PC-9 (cell line): ENCODE results near the gene TMEM270. TPM values are rescaled to one million over a fixed set of nuclear protein-coding genes. Genes with fewer than 3 reads are reported as not detected.
"Not testable (repeated sequence)": the region's sequence is repeated elsewhere in the genome, so short reads cannot be mapped to it uniquely, and the experiment has no call there.

Experiments used
- BruUV-seq: library from RNA; stranded (reverse); fragments of 400-500 nt; replicated peaks from 2 replicates; lab custom pipeline; 2021; lab: Mats Ljungman, UMichigan
- CTCF ChIA-PET: fragments of 300-600 bp; sonication (Branson Sonifier 250); formaldehyde crosslinking; loops from one replicate; lab custom pipeline; 2022; ENCODE audit warnings: antibody characterized with exemption; lab: Charles Lee
- POLR2A ChIA-PET: fragments of 300-600 bp; sonication (Branson Sonifier 250); formaldehyde crosslinking; loops from one replicate; lab custom pipeline; 2022; ENCODE audit warnings: antibody characterized with exemption; ENCODE audit not compliant: unreplicated experiment; lab: Charles Lee
- DNase-seq, 2 experiments: peaks; one replicate each; pipeline versions ENCODE4 v3.0.0 to v3.0.0-alpha.2; 2015 to 2022; ENCODE audit warnings: mixed read lengths in 1 of 2
- H2AFZ ChIP-seq: fragments of 200-600 bp; sonication (generic); 2 replicates; pipeline ENCODE4 v1.8.1; 2017; ENCODE audit warnings: antibody characterized with exemption
- H3F3A ChIP-seq: fragments of 200-600 bp; sonication (generic); 2 replicates; pipeline ENCODE4 v1.8.1; 2017; ENCODE audit warnings: antibody characterized with exemption, mild to moderate bottlenecking, low read depth; ENCODE audit not compliant: insufficient read depth
- H3K27ac ChIP-seq: fragments of 200-600 bp; sonication (generic); 2 replicates; pipeline ENCODE4 v1.6.1; 2016; ENCODE audit warnings: mixed run types
- H3K27me3 ChIP-seq: fragments of 200-600 bp; sonication (generic); 2 replicates; pipeline ENCODE4 v1.6.1; 2016; ENCODE audit warnings: low read depth, mixed run types; ENCODE audit not compliant: insufficient read depth
- H3K36me3 ChIP-seq: fragments of 200-600 bp; sonication (generic); 2 replicates; pipeline ENCODE4 v1.6.1; 2016; ENCODE audit warnings: low read depth, mixed run types
- H3K4me1 ChIP-seq: fragments of 200-600 bp; sonication (generic); replicated peaks from 2 replicates; pipeline ENCODE4 v1.6.1; 2016; ENCODE audit warnings: mixed run types; ENCODE audit not compliant: insufficient read depth
- H3K4me2 ChIP-seq: fragments of 200-600 bp; sonication (generic); 2 replicates; pipeline ENCODE4 v1.6.1; 2017; ENCODE audit warnings: mixed run types
- H3K4me3 ChIP-seq: fragments of 200-600 bp; sonication (generic); 2 replicates; pipeline ENCODE4 v1.6.1; 2016; ENCODE audit warnings: mixed run types
- H3K79me2 ChIP-seq: fragments of 200-600 bp; sonication (generic); 2 replicates; pipeline ENCODE4 v1.6.1; 2017; ENCODE audit warnings: low read depth, mixed run types
- H3K9me2 ChIP-seq: fragments of 200-600 bp; sonication (generic); 2 replicates; pipeline ENCODE4 v1.8.1; 2017; ENCODE audit warnings: mild to moderate bottlenecking; ENCODE audit not compliant: insufficient read depth
- H3K9me3 ChIP-seq: fragments of 200-600 bp; sonication (generic); 2 replicates; pipeline ENCODE4 v1.8.1; 2016; ENCODE audit warnings: low read depth; ENCODE audit not compliant: insufficient read depth
- H4K20me1 ChIP-seq: fragments of 200-600 bp; sonication (generic); 2 replicates; pipeline ENCODE4 v1.8.1; 2017; ENCODE audit not compliant: insufficient read depth
- CTCF ChIP-seq: fragments of 200-600 bp; sonication (generic); conservative IDR thresholded peaks from 2 replicates; pipeline ENCODE4 v1.6.1; 2017; ENCODE audit warnings: mixed run types, antibody characterized with exemption, mild to moderate bottlenecking, moderate library complexity
- EZH2 ChIP-seq: fragments of 200-600 bp; sonication (generic); IDR thresholded peaks from 2 replicates; pipeline ENCODE4 v1.8.0; 2017; ENCODE audit warnings: antibody characterized with exemption, low read depth
- intact Hi-C: fragments of 100-400 bp; cut with micrococcal nuclease; formaldehyde crosslinking; loops from one replicate; pipeline ENCODE4 v1.10.0; 2022; ENCODE audit not compliant: unreplicated experiment
- total RNA-seq: library from RNA; stranded (reverse); gene quantifications from 2 replicates; pipeline ENCODE4 v1.2.3, GENCODE V29; 2021

Gene TMEM270
- total RNA-seq, 1 experiment from 2014 or later = 0.72 TPM

GRCh38 chr7:73834626-73835191 lies 26.2 kb upstream of the TMEM270 start:
- POLR2A ChIA-PET = interaction anchor here (0.6 to 3.1 kb wide), 5 partner anchors 8 to 100 kb away, joined by 4 to 63 read pairs (median 41); partner anchors contain the start of gene METTL27
- Histone ChIP-seq H3F3A (peaks cover 64% of the 10 kb centered on the region), H3K4me2 (no peak overlapping the region), H3K4me3 (no peak overlapping the region), H3K79me2 (peaks cover 37% of the 10 kb centered on the region), H4K20me1 (peaks cover 9% of the 10 kb centered on the region), H3K27ac (0 out of 2 replicates have a peak overlapping the region, but pooled peaks have one; percentile 99), H3K9me3 (no peaks in the 10 kb centered on the region), H3K27me3 (no peaks in the 10 kb centered on the region), H3K9me2 (no peaks in the 10 kb centered on the region), H2AFZ (no peak overlapping the region), H3K36me3 (peaks cover 10% of the 10 kb centered on the region), H3K4me1 (peaks cover 15% of the 10 kb centered on the region)
- BruUV-seq = no TSS peak
- DNase-seq = no peak
- TF ChIP-seq CTCF (no peak), EZH2 (no peak)
- CTCF ChIA-PET = no interaction called here
- intact Hi-C loops = no loop called here

GRCh38 chr7:73837167-73837566 lies 23.8 kb upstream of the TMEM270 start:
- DNase-seq, H3K27me3 ChIP-seq, H3K4me1 ChIP-seq, H3K4me3 ChIP-seq, H3K4me2 ChIP-seq, H3K36me3 ChIP-seq, H3K27ac ChIP-seq, H3K9me2 ChIP-seq, POLR2A ChIA-PET, BruUV-seq, H3K9me3 ChIP-seq, H4K20me1 ChIP-seq, intact Hi-C loops, H2AFZ ChIP-seq: not testable (repeated sequence)
- H3K79me2 ChIP-seq = peaks cover 15% of the 10 kb centered on the region
- CTCF ChIA-PET = interaction anchor here (0.6 to 0.7 kb wide), 2 partner anchors 8 to 53 kb away, joined by 3 read pairs; no protein-coding TSS in a partner anchor
- peaks cover 43% of the 10 kb centered on the region for H3F3A ChIP-seq

GRCh38 chr7:73838642-73839041 lies 22.3 kb upstream of the TMEM270 start:
- H3F3A ChIP-seq = peaks cover 28% of the 10 kb centered on the region; the same call in 1 of the 2 replicates
- no peaks in the 10 kb centered on the region for H3K9me3 ChIP-seq
- ChIA-PET POLR2A (interaction anchor here (0.6 to 1.2 kb wide), 2 partner anchors 9 to 96 kb away, joined by 3 to 7 read pairs; no protein-coding TSS in a partner anchor), CTCF (no interaction called here)
- BruUV-seq = no TSS peak
- H3K4me2 ChIP-seq = no peak overlapping the region
- no peaks in the 10 kb centered on the region for H3K9me2 ChIP-seq
- intact Hi-C loops = no loop called here
- no peaks in the 10 kb centered on the region for H3K36me3 ChIP-seq
- TF ChIP-seq EZH2 = no peak
- no peak for TF ChIP-seq CTCF
- H3K79me2 ChIP-seq = peaks cover 3% of the 10 kb centered on the region; the same call in 1 of the 2 replicates
- H3K4me3 ChIP-seq = no peak overlapping the region
- H3K4me1 ChIP-seq = peaks cover 8% of the 10 kb centered on the region
- no peaks in the 10 kb centered on the region for H3K27me3 ChIP-seq
- H3K27ac ChIP-seq = no peak overlapping the region
- peak in 1 of 2 experiments; percentile 56 for DNase-seq
- H4K20me1 ChIP-seq = no peaks in the 10 kb centered on the region
- no peak overlapping the region for H2AFZ ChIP-seq
